Neural progenitor cell (in vitro differentiated cells): ENCODE measurements around the gene OTUD7B.
"Not testable (repeated sequence)": the region's sequence is repeated elsewhere in the genome, so short reads cannot be mapped to it uniquely, and the experiment has no call there.

Source experiments
- EZH2 ChIP-seq: fragments of 200-600 bp; sonication (generic); IDR thresholded peaks from 2 replicates; pipeline ENCODE4 v1.6.1; 2017; ENCODE audit warnings: antibody characterized with exemption, mild to moderate bottlenecking, moderate library complexity
- EZH2phosphoT487 ChIP-seq: fragments of 200-600 bp; sonication (generic); IDR thresholded peaks from 2 replicates; pipeline ENCODE4 v1.6.1; 2017; ENCODE audit warnings: antibody characterized with exemption
- TF ChIP-seq, protein P1 (sequence below): fragments of 200-600 bp; sonication (generic); IDR thresholded peaks from 2 replicates; pipeline ENCODE4 v1.5.1; 2017; ENCODE audit warnings: antibody characterized with exemption, mild to moderate bottlenecking

DNA sequence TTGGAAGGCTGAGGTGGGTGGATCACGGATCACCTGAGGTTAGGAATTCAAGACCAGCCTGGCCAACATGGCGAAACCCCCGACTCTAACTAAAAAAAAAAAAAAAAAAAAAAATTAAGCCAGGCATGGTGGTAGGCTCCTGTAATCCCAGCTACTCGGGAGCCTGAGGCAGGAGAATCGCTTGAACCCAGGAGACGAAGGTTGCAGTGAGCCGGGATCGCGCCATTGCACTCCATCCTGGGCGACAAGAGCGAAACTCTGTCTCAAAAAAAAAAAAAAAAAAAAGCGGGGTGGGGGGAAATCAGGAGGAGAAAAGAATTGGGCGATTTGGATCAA lies 71.9 kb downstream of the OTUD7B start:
- TF ChIP-seq, protein P1, sequence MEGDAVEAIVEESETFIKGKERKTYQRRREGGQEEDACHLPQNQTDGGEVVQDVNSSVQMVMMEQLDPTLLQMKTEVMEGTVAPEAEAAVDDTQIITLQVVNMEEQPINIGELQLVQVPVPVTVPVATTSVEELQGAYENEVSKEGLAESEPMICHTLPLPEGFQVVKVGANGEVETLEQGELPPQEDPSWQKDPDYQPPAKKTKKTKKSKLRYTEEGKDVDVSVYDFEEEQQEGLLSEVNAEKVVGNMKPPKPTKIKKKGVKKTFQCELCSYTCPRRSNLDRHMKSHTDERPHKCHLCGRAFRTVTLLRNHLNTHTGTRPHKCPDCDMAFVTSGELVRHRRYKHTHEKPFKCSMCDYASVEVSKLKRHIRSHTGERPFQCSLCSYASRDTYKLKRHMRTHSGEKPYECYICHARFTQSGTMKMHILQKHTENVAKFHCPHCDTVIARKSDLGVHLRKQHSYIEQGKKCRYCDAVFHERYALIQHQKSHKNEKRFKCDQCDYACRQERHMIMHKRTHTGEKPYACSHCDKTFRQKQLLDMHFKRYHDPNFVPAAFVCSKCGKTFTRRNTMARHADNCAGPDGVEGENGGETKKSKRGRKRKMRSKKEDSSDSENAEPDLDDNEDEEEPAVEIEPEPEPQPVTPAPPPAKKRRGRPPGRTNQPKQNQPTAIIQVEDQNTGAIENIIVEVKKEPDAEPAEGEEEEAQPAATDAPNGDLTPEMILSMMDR = not testable (repeated sequence)
- not testable (repeated sequence) for TF ChIP-seq EZH2, EZH2phosphoT487
